Measurements from ENCODE around the gene DPYSL4.

Gene DPYSL4

DNA sequence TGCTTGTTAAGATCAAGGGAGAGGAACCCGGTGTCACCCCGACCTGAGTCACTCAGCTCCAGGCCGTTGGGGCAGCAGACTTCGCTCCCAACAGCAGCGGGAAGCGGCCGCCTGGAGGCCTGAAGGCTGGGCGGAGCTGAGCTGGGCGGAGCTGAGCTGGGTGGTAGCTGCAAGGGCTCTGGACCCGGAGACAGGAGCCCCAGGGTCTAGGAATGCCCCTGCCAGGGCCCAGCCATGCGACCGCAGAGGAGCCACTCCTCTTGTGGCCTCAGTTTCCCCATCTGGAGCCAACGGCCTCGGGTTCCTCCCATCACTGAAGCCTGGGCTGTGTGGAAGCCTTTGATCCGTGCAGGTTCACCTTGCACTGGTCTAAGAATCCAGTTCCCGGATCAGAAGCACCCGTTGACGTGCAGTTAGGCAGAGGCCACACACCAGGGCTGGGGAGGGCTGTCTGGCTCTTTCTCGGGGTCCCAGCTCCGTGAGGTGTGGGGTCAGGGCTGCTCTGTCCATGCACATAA, 21.9 kb upstream of the DPYSL4 start:
- DNase-seq: no peak

DNA sequence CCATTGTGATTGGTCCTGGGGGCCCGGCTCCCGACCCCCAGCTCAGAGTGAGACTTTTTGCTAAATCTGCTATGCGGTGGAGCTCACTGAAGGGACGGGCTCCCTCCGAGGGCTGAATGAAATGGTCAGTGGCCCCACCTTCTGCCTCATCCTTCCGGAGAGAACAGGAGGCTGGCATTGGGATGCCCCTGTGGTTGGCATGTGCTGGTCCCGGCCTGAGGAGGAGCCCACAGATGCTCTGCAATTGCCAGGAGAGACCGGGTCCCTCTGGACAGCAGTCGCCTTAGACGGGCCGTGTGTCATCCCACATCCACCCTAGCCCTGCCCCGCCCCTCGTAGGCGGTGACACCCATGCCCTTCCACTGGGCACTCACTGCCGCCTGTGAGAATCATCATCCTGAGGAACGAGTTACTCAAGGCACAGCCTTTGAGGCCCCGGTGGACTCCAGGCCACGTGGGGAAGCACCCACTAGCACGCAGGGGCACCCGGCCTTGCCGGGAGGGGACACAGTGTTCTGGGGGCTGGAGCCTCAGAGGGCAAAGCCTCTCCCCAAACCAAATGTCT, 21.2 kb upstream of the DPYSL4 start:
- DNase-seq: no peak

DNA sequence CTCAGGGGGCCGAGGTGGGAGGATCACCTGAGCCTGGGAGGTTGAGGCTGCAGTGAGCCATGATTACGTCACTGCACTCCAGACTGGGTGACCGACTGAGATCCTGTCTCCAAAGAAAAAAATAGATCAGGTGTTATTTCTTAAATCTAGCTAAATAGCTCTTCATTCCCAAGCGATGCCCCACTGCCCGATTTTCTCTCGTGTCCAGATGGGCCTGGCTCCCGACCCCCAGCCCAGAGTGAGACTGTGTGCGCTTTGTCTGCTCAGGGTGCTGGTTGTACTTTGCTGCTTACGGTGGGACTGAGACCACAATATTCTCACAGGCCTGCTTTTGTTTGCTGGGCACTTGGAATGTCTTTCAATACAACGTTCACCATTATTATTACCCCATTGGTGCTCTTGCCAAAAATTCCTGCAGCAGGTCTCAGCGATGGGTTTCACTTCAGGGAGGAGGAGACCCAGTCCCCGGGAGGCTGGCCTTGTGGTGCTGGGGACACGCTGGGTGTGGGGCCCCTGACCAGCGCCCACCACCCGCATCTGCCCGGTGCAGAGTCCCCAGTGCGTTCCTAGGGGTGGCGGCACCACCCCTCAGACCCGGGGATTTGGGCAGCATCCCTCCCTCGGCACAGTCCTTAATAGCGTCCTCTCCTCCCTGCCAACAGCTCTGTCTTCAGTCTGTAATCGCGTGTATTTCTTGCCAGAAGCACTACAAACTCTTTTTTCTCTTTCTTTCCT, 20.4 kb upstream of the DPYSL4 start:
- DNase-seq: no peak

DNA sequence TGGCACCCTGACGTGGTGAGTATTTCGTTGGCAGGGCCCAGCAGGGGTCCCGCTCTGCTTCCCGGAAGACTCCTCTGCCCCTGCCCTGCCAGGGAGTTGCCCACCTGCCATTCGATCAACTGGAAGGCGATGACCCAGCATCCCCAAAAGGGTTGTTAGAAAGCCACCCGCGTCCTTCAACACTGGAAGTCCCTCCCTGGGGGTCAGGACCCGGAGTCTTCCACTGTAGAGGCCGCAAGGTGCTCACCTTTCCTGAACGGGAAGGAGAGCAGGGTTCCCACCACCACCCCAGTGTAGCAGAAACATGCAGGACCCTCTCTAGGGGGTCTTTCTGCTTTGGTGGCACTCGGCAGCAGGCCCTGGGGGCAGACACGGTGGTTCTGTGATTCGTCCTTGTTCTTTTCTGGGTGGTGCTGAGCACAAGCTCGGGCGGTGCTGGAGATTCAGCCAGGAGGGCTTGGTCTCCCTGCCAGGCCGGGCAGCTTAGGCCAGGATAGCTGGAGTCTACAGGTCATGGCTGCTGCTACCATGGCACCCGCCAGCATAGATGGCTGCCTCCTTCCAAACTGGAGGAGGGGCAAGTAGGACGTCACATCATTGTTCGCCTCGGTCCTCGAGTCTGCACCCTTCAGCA, 19.6 kb upstream of the DPYSL4 start:
- no peak for DNase-seq

DNA sequence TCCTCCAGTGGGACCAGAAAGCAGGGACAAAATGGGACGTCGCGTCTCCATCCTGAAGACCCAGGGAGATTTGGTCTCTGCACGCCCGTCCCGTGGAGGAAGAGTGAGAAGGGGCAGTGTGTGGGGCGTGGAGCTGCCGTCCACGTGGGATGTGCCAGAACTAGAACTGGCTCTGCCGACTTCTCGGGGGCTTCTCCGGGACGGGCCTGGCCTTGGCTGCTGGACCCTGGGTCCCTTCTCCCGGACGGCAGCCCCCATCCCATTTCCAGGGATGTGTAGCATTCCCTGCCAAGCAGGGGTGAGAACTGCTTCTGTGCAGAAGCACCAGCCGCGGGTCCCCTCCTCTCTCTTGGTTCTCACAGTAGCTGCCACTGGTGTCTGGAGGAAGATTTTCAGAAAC, 18.8 kb upstream of the DPYSL4 start:
- DNase-seq: no peak

DNA sequence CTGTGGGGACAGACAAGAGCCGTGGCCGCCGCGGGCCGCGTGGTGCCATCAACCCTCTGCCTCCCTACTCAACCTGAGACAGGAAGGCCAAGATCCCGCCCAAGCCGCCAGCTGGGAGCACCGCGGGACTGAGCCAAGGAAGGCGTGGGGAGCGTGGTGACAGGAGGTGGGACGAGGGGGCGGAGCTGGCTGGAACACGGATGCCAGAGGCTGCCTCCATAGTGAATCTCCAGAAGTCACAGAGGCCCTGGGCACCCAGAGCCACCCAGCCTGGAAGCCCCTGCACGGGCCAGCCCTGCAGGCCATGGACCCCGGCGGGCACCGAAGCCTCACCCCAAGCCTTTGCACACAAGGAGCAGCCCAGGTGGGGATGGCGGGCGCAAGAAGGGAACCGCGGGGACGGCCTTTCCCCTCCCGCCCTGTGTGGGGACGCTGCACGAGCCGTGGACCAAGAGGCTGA, 18.1 kb upstream of the DPYSL4 start:
- no peak for DNase-seq

DNA sequence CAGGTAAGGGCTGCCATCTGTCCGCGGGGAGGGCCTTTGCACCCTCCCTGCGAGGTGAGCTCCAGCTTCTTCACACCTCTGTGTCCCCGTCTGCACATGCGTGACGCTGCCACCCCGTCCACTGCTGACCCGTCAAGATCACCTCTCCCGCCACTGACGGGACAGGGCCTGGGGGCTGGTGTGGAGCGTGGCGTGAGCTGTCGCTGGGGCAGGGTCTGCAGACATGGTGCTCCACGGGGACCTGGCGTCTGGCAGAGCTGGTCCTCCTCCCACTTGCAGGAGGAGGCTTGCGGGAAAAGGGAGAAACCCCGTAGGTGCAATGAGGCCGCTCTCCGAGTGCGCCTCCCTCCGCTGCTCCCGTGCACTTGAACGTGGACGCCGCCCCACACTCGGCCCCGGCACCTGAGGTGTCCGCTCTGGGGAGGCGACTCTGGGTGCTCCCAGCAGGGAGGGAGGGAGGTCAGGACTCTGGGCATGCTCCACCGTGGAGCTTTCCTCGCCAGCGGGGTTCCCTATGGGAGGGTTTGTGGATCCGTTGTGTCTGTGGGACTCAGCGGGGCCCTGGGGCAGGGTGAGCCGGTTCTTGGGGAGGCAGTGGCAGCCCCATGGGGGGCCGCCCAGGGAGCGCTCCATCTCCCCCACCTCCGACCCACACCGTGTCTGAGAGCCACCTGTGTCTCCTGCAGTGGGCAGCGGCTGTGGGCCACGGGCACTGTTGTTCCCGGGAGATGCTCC, 17.6 kb upstream of the DPYSL4 start:
- no peak for DNase-seq

DNA sequence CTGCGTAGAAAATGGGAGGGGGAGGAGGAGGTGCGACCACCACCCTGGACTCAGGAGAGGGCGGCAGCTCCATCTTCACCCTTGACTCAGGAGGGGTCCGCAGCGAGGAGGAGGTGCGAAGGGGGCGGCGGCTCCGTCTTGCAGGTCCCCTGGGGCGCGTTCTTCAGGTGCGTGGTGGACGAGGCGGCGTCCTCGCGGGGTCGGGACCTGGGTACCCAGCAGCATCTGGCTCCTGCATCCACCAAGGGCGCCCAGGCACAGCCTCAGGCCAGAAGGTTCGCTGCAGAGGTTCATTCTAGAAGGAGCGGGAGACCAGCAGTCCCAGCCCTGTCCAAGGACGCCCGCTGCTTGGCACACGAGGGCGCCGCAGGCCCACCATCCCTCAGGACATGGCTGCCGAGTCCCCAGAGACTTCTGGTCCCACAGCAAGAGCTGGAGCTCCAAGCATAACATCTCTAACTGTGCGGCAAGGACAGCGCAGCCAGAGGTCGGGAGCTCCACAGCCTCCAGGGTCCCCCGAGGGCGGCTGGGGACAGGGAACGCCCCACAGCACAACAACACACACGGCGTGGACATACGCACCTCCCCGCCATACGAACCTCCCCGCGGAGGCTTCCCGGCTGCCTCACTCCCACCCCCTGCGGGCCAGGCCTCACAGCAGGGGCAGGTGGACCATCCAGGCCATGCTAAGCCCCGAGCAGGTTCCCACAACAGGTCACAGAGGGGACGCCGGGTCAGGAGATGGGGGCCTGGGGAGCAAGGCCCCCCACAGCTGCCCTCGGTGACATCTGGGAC, 16.8 kb upstream of the DPYSL4 start:
- DNase-seq: no peak

DNA sequence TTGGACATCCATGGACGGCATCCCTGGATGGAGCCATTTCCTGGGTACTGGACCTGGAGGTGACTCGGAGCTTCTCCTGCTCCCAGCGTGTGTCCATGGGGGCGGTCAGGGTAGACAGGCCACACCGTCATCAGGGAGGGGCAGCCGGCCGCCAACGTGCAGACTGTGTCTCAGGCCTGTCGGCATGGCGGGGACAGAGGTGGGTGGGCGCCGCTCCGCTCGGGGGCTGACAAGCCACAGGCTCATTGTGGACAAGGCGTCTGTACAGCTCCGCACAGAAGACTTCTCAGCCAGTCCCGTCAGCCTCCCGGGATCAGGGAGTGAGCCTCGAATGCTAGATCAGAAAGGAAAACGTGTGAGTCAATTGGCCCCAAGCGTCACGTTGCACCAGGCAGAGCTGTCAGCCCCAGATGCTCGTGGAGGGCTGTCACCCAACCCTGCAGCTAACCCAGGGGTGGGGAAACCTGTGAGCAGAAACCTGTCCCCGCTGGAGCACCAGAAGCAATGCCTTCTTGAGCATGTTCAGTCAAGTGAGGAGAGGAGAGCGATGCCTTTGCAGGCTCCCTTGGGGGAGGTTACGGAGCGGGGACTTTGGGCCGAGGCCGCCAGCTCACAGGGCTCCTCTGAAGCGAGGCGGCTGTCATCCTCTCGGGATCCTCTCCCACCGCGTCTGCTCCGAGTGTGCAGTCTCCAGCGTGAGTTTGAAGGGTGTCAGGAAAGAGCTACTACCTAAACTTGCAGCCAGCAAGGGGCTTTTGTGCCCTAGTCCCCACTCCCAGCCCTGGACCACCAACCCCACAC, 16.0 kb upstream of the DPYSL4 start:
- no peak for DNase-seq

DNA sequence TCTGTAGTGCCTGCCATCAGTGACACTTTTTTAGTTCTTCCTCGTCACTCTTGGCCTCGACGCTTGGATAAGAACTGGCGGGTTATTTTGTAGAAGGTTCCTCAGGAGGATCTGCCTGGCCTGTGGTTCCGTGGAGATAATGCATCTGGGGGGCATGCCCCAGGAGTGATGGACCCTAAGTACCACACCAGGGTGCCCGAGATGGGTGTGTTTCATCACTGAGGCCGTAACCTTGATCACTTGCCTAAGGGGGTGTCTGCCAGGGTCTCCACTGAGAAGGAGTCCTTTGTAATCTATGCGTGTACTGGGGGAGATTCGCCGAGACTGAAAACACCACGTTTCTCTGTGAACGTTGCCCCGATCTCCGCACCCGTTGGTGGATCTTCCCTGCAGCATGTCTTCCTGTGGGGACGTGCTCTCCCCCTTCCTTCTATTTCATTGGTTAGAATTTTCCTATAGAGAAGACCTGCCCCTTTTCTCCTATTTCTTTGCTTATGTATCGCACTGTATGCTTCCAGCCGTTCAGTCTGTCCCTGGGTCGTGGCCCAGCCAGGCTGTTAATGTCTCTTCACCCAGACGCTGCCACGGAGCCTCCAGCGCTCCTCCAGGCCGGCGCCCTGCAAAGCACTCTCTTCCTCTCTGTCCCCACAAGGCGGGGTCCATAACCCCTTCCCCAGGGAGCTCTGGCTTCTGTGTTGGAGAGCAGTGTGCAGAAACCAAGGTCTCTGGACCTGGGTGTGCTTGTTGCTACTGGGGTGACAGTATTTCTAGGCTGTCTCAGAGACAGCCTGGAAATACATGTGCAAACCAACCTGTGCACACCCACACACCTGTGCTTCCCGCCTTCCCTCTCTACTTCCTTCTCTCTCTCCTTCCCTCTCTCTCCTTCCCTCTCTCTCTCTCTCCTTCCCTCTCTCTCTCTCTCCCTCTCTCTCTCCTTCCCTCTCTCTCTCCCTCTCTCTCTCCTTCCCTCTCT, 14.4 kb upstream of the DPYSL4 start:
- no peak for DNase-seq

DNA sequence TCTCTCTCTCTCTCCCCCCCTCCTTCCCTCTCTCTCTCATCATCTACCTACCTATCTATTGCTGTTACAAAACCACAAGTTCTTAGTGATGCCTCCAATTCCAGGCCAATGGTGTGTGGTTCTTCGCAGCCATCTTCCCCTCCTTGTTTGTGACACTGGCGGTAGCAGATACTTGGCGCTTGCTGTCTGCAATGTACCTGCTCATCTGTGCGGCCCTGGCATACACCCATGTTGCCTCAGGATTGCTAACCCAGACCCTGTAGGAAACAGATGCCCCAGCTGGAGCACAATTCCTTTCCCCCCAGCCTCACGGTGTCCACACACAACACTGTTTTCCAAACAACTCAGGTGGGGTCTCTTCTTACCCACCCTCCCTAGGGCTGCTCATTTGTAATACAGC, 13.6 kb upstream of the DPYSL4 start:
- DNase-seq: no peak

DNA sequence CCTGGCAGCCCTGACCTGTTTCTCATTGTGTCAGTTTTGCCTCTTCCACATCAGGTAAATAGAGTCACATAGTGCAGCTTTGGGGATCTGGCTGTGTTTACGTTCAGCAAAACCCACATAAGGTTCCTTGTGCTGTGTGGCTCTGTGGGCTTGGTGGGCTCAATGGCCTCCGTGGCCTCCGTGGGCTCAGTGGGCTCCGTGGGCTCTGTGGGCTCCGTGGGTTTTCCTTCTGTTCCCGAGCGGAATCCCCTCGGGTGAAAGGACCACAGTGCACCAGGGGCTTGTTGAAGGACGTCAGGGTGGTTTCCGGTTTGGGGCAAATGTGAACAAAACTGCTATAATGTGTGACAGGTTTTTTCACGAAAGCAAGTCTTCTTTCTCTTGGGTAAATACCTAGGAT, 12.5 kb upstream of the DPYSL4 start:
- no peak for DNase-seq

DNA sequence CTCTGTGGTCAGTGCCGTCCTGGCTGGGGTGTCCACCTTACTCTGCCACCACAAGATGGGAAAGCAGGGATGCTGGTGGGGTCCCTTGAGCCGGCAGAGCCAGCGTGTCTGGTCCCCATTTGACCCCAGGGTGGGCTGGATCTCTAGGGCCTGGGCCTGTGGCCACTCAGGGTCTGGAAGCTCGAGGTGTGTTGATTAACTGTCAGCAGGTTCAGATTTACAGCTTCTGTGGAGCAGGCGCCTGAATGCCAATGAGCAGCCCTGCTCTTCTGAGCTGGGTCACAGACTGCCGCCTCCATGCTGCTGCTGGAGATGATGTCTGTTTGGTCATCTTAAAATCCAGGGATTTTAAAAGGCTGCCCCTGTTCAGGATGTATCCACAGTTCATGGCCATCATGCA, 11.3 kb upstream of the DPYSL4 start:
- DNase-seq: no peak

DNA sequence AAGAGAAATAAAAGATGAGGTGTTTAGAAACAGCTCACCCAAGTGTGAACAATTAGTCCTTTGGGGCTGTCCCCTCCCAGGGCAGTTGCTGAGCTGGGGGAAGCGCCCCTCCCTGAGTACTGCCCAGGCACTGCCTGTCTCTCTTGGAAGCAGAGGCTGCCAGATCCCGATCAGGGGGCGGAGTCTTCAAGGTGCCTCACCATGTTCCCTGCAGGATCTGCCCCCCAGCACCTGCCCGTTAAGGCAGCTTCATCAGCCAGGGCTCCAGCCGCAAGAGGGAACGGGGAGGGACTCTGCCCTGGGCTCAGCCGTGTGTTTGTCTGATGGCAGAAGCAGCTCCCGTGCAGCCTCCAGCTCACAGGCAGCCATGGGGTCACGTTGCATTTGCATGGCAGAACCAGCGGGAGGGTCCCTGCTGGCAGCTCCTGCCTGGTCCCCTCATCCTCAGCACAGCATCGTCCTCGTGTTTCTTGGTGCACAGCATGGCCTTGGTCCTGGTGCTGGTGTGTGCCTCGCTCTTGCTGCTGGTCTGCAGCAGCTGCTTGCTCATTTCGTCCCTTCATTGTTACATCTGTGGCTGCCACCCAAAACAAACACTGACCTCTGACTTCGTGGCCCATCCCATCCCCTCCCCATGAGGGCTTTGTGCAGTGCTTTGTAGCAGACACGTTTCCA, 10.7 kb upstream of the DPYSL4 start:
- DNase-seq: no peak

DNA sequence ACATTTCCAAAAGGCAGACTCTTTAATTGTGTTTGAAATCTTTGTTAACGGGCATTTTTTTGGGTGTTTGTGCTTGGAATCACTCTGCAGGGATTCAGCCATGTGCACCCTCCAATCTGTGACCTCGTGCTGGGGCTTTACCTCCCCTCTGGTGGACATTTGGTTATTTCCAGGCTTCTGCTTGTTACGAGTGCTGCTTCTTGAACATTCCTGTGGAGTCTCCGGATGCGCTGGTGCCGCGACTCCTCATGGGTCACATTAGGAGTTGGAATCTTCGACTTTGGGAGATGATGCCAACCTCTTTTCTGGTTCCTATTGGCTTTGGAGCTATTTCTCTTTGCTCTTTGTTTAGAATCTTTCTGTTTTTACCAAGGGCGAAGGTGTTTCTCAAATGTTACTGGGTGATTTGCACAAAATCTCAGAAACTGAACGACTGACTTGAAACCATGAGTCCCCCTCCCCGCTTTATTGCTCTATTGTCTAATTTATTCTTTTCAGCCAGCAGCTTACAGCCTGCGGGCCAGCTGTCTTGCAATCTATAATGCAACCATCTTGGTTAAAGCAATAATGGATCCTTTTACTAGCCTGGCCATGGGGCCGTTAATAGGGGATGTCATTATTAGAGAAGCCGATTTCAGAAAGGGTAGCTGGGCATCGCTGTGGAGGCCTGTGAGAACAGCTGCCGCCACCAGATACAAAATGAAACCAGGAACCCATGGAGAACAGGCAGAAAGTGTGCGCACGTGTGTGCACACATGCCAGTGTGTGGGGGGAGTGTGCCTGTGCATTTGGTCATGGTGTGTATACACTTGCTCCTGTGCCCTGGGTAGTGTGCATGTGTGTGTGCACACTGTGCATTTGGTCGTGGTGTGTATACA, 9.9 kb upstream of the DPYSL4 start:
- no peak for DNase-seq

DNA sequence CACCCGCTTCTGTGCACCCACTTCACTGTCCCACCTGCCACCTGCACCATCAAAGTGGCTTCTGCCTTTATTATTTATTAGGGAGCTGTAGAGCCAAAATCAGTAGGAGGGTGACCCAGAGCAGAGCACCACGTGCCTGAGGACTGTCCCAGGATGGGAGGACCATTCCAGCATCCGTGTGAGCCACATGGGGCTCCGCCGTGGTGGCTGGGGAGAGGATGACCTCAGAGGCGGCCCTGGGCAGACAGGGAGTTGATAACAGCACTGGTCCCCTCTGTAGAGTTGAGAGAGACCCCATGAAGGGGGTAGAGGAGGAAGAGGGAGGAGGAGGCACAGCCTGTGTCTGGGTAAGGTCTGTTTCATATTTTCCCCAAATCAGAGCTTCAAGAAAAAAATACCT, 8.7 kb upstream of the DPYSL4 start:
- DNase-seq: no peak

DNA sequence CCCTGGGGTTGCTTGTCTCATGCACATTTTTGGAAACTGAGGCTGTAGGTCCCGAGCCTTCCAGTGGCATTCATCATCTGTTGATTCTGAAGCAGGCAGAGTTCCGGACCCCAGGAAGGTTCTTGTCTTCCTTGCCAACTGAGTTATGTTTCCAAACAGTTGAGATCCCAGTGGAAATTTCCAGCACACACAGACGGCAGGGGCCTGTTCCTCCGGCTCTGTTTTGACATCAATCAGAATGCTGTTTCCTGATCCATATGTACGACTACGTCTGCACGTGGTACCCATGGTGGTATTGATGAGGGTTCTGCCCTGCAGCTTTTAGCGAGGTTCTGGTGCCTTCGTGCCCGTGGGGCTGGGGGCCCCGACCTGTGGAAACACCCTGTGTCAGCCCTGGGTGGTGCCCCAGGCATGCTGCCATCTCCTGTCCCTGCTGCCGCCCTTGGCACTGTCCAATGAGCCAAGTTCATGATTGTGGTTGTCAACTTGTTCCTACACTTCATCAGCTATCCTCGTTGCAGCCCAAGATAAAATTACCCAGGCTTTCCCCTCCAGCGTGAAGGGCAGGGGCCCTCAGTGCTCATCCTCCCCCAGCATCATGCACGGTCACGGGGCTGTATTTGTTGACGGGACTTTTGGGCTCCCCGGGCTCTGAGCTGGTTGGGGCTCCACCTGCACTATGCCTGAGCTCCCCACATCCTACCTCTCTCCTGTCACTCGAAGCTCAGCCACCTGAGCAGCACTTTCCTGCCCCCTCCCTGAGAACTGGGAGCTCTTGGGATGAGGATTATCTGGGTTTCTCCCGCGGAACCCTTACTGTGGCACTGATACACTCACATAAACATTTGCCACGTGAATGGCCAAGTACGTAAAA, 7.8 kb upstream of the DPYSL4 start:
- DNase-seq: no peak
